ENCODE measurements around the gene CCDC170. TPM values are rescaled to one million over a fixed set of nuclear protein-coding genes. Genes with fewer than 3 reads are reported as not detected.
"Not testable (repeated sequence)": the region's sequence is repeated elsewhere in the genome, so short reads cannot be mapped to it uniquely, and the experiment has no call there.

CCDC170 gene
- total and polyA plus RNA-seq, 5 donors = 0.66 to 1.4 (median 1.4) TPM

- Histone ChIP-seq H3K4me1 (ENCODE audit: control insufficient read depth, insufficient read depth, low read length) (no peaks in the 10 kb centered on the region), H3K9me3 (ENCODE audit: control insufficient read depth, low read length) (no peaks in the 10 kb centered on the region), H3K27ac (ENCODE audit: low read length) (no peak overlapping the region), H3K27me3 (ENCODE audit: control insufficient read depth, insufficient read depth) (no peaks in the 10 kb centered on the region), H3K4me3 (ENCODE audit: low read length) (no peak overlapping the region)
- ATAC-seq (no peak), DNase-seq (no peak)
- intact Hi-C loops (cut with DNase I) = no loop called here
- 78% methylated on average over 9 of the region's 9 CpGs for WGBS
Measured at GRCh38 chr6:151514000-151514730, 20.3 kb downstream of the CCDC170 start.

GRCh38 chr6:151518992-151519391 is 25.2 kb downstream of the CCDC170 start:
- H3K9me3 ChIP-seq (ENCODE audit: control insufficient read depth, low read length); ATAC-seq; intact Hi-C loops (cut with DNase I); H3K4me3 ChIP-seq (ENCODE audit: low read length); DNase-seq; H3K27ac ChIP-seq (ENCODE audit: low read length); H3K27me3 ChIP-seq (ENCODE audit: control insufficient read depth, insufficient read depth); H3K4me1 ChIP-seq (ENCODE audit: control insufficient read depth, insufficient read depth, low read length): not testable (repeated sequence)
- 80% methylated on average over 5 of the region's 5 CpGs for WGBS

- no peak overlapping the region for H3K4me3 ChIP-seq (ENCODE audit: low read length)
- 68% methylated on average over 1 of the region's 1 CpG for WGBS
- no peaks in the 10 kb centered on the region for H3K4me1 ChIP-seq (ENCODE audit: control insufficient read depth, insufficient read depth, low read length)
- ATAC-seq = no peak
- no peaks in the 10 kb centered on the region for H3K27me3 ChIP-seq (ENCODE audit: control insufficient read depth, insufficient read depth)
- DNase-seq = no peak
- H3K9me3 ChIP-seq (ENCODE audit: control insufficient read depth, low read length) = no peaks in the 10 kb centered on the region
- intact Hi-C loops (cut with DNase I) = no loop called here
- H3K27ac ChIP-seq (ENCODE audit: low read length) = no peak overlapping the region
Measured at GRCh38 chr6:151523034-151523433, 29.2 kb downstream of the CCDC170 start.

- intact Hi-C loops (cut with DNase I) = no loop called here
- H3K27me3 ChIP-seq (ENCODE audit: control insufficient read depth, insufficient read depth) = no peaks in the 10 kb centered on the region
- H3K27ac ChIP-seq (ENCODE audit: low read length) = no peak overlapping the region
- no peaks in the 10 kb centered on the region for H3K4me1 ChIP-seq (ENCODE audit: control insufficient read depth, insufficient read depth, low read length)
- ATAC-seq (no peak), DNase-seq (no peak)
- WGBS = 65% methylated on average over 2 of the region's 2 CpGs
- H3K4me3 ChIP-seq (ENCODE audit: low read length) = no peak overlapping the region
- no peaks in the 10 kb centered on the region for H3K9me3 ChIP-seq (ENCODE audit: control insufficient read depth, low read length)
Measured at GRCh38 chr6:151524059-151524458, 30.2 kb downstream of the CCDC170 start.

GRCh38 chr6:151534576-151534975 is 40.8 kb downstream of the CCDC170 start:
- peak in 1 of 2 donors; percentile 43 for ATAC-seq
- Histone ChIP-seq H3K4me1 (ENCODE audit: control insufficient read depth, insufficient read depth, low read length) (no peaks in the 10 kb centered on the region), H3K4me3 (ENCODE audit: low read length) (no peak overlapping the region), H3K9me3 (ENCODE audit: control insufficient read depth, low read length) (no peaks in the 10 kb centered on the region), H3K27me3 (ENCODE audit: control insufficient read depth, insufficient read depth) (no peaks in the 10 kb centered on the region), H3K27ac (ENCODE audit: low read length) (no peak overlapping the region)
- no peak for DNase-seq
- intact Hi-C loops (cut with DNase I) = no loop called here
- WGBS = 78% methylated on average over 3 of the region's 3 CpGs

GRCh38 chr6:151535476-151536187 is 41.8 kb downstream of the CCDC170 start:
- no peaks in the 10 kb centered on the region for H3K9me3 ChIP-seq (ENCODE audit: control insufficient read depth, low read length)
- intact Hi-C loops (cut with DNase I) = no loop called here
- WGBS = 63% methylated on average over 4 of the region's 4 CpGs
- H3K27ac ChIP-seq (ENCODE audit: low read length) = no peak overlapping the region
- no peak overlapping the region for H3K4me3 ChIP-seq (ENCODE audit: low read length)
- ATAC-seq = no peak
- no peak for DNase-seq
- no peaks in the 10 kb centered on the region for H3K4me1 ChIP-seq (ENCODE audit: control insufficient read depth, insufficient read depth, low read length)
- H3K27me3 ChIP-seq (ENCODE audit: control insufficient read depth, insufficient read depth) = no peaks in the 10 kb centered on the region

- WGBS = 90% methylated on average over 10 of the region's 10 CpGs
- DNase-seq (no peak), ATAC-seq (no peak)
- Histone ChIP-seq H3K9me3 (ENCODE audit: control insufficient read depth, low read length) (no peaks in the 10 kb centered on the region), H3K27me3 (ENCODE audit: control insufficient read depth, insufficient read depth) (no peaks in the 10 kb centered on the region), H3K4me1 (ENCODE audit: control insufficient read depth, insufficient read depth, low read length) (no peaks in the 10 kb centered on the region), H3K27ac (ENCODE audit: low read length) (no peak overlapping the region), H3K4me3 (ENCODE audit: low read length) (no peak overlapping the region)
- intact Hi-C loops (cut with DNase I) = no loop called here
Measured at GRCh38 chr6:151536188-151536479, 42.3 kb downstream of the CCDC170 start.

- no peaks in the 10 kb centered on the region for H3K9me3 ChIP-seq (ENCODE audit: control insufficient read depth, low read length)
- intact Hi-C loops (cut with DNase I) = no loop called here
- no peak for DNase-seq
- H3K27ac ChIP-seq (ENCODE audit: low read length) = no peak overlapping the region
- H3K4me1 ChIP-seq (ENCODE audit: control insufficient read depth, insufficient read depth, low read length) = no peaks in the 10 kb centered on the region
- no peak for ATAC-seq
- no peak overlapping the region for H3K4me3 ChIP-seq (ENCODE audit: low read length)
- no peaks in the 10 kb centered on the region for H3K27me3 ChIP-seq (ENCODE audit: control insufficient read depth, insufficient read depth)
Measured at GRCh38 chr6:151537556-151537955, 43.7 kb downstream of the CCDC170 start.

GRCh38 chr6:151539506-151540268 is 45.9 kb downstream of the CCDC170 start:
- no peak for ATAC-seq
- no peak overlapping the region for H3K27ac ChIP-seq (ENCODE audit: low read length)
- WGBS = 19% methylated on average over 1 of the region's 1 CpG
- H3K4me1 ChIP-seq (ENCODE audit: control insufficient read depth, insufficient read depth, low read length) = no peaks in the 10 kb centered on the region
- H3K27me3 ChIP-seq (ENCODE audit: control insufficient read depth, insufficient read depth) = no peaks in the 10 kb centered on the region
- no peak for DNase-seq
- no peaks in the 10 kb centered on the region for H3K9me3 ChIP-seq (ENCODE audit: control insufficient read depth, low read length)
- intact Hi-C loops (cut with DNase I) = no loop called here
- H3K4me3 ChIP-seq (ENCODE audit: low read length) = no peak overlapping the region

GRCh38 chr6:151544453-151544852 is 50.6 kb downstream of the CCDC170 start:
- H3K27me3 ChIP-seq (ENCODE audit: control insufficient read depth, insufficient read depth) = no peaks in the 10 kb centered on the region
- DNase-seq (no peak), ATAC-seq (no peak)
- 81% methylated on average over 1 of the region's 1 CpG for WGBS
- H3K4me3 ChIP-seq (ENCODE audit: low read length) = no peak overlapping the region
- H3K4me1 ChIP-seq (ENCODE audit: control insufficient read depth, insufficient read depth, low read length) = no peaks in the 10 kb centered on the region
- no peaks in the 10 kb centered on the region for H3K9me3 ChIP-seq (ENCODE audit: control insufficient read depth, low read length)
- no peak overlapping the region for H3K27ac ChIP-seq (ENCODE audit: low read length)
- intact Hi-C loops (cut with DNase I) = no loop called here

- intact Hi-C loops (cut with DNase I); H3K4me1 ChIP-seq (ENCODE audit: control insufficient read depth, insufficient read depth, low read length); DNase-seq; H3K27ac ChIP-seq (ENCODE audit: low read length); H3K9me3 ChIP-seq (ENCODE audit: control insufficient read depth, low read length); H3K4me3 ChIP-seq (ENCODE audit: low read length); H3K27me3 ChIP-seq (ENCODE audit: control insufficient read depth, insufficient read depth); ATAC-seq: not testable (repeated sequence)
- WGBS = 94% methylated on average over 6 of the region's 6 CpGs
Measured at GRCh38 chr6:151544884-151545283, 51.1 kb downstream of the CCDC170 start.

Measured in right cardiac atrium (tissue), 5 donors.